ENCODE results near the gene SLC35B2.

Gene SLC35B2

DNA sequence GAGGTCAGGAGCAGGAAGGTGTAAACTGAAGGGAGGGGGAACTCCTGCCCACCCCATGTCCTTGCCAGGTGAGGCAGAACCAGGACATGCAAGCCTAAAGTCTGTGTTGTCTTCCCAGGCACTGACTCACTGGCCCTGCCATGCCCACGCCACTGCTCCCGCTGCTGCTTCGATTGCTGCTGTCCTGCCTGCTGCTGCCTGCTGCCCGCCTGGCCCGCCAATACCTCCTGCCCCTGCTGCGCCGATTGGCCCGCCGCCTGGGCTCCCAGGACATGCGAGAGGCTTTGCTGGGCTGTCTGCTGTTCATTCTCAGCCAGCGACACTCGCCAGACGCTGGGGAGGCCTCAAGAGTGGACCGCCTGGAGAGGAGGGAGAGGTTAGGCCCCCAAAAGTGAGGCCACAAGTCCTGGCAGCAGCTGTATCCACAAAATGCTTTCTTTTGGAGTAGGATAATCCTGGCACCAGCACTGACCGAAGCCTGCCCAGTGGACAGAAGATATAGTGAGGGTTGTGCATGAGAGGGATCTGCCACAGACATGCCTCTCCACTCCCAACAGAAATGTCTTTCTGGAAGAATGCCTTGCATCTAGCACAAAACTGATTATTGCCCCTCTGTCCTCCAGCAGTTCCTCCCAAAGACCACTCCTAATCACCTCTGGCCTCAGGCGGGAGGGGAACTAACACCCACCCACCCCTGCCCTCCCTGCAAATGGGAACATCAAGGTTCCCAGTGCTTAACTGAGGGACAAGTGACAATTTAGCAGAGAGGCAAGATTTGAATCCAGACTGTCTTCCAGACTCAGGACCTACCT is 39.8 kb downstream of the SLC35B2 start:
- in situ Hi-C loops (cut with HindIII; ENCODE audit: low pct_ligation_motif_present, low pct_unique_long_range_greater_than_20kb, low sequenced_read_pairs), result no loop called here
- no peak for DNase-seq

DNA sequence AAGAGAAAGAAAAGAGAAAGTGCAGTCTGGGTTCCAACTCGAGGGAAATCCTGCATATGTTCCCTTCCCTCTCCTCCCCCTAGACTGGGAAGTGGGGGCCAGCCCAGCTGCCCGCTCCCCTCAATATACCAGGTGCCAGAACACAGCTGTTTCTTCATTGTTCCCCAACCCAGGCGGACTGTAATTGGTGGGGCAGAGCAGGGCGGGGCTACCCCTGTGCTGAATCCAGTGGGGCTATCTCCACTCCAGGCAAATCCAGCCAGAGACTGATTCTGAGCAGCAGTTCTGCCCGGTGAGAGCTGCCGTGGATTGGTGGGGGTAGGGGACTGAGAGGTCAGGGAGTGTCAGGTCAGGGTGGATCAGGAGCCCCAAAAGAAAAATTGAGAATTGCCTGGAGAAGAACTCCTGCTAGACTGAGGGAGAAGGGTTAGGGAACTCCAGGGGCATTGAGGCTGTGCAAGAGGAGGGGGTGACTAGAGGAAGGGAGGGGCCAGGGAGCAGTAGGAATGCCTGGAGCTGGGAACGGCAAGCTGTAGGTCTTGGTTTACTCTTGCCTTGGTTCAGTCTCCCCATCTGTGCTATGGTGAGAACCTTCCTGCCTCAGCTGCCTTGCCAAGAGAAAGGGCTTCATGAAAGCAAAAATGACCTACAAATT is 40.5 kb downstream of the SLC35B2 start, which contains the start of gene MYMX:
Gene MYMX (plus strand): TSS at position 250 of the 655 bp plus-strand sequence. CDS start 546 bp downstream, outside the sequence.
- no peak for DNase-seq
- in situ Hi-C loops (cut with HindIII; ENCODE audit: low pct_ligation_motif_present, low pct_unique_long_range_greater_than_20kb, low sequenced_read_pairs), result no loop called here

DNA sequence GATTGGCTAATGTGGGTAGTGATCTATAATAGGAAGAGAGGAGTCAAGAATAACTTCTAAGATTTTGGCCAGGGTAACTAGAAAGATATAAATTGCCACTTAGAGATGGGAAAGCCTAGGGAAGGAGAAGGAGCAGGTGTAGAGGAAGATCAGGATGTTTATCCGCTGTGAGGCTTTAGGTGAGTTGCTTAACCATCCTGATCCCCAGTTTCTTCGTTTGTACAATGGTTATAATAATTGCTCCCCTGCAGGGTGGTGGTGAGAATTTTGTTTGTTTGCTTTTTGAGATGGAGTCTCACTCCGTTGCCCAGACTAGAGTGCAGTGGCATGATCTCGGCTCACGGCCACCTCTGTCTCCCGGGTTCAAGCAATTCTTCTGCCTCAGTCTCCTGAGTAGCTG is 43.0 kb downstream of the SLC35B2 start:
- DNase-seq, result no peak
- in situ Hi-C loops (cut with HindIII; ENCODE audit: low pct_ligation_motif_present, low pct_unique_long_range_greater_than_20kb, low sequenced_read_pairs), result no loop called here

DNA sequence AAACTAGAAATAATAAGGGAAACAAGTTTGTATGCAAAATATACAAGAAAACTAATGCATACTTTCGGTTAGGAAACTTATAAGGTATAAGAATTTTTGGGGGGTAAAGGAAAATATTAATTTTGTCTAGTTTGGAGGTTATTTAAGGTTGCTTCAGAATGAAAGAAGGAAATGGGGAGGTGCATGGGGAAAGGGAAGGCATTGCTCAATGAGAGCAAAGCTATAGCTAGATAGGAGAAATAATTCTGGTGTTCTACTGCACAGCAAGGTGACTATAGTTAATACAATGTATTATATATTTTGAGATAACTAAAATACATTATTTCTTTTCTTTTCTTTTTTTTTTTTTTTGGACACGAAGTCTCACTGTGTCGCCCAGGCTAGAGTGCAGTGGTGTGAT is 46.0 kb downstream of the SLC35B2 start:
- in situ Hi-C loops (cut with HindIII; ENCODE audit: low pct_ligation_motif_present, low pct_unique_long_range_greater_than_20kb, low sequenced_read_pairs), result no loop called here
- DNase-seq, result no peak

DNA sequence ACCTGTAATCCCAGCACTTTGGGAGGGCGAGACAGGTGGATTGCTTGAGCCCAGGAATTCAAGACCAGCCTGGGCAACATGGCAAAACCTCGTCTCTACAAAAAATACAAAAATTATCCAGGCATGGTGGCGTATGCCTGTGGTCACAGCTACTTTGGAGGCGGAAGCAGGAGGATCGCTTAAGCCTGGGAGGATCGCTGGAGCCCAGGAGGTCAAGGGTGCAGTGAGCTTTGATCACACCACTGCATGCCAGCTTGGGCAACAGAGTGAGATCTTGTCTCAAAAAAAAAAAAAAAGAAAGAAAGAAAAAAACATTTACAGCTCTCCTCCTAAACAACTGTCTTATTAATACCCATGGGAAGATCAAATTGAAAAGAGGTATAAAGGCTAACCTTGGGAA is 49.4 kb downstream of the SLC35B2 start:
- no peak for DNase-seq
- in situ Hi-C loops (cut with HindIII; ENCODE audit: low pct_ligation_motif_present, low pct_unique_long_range_greater_than_20kb, low sequenced_read_pairs), result no loop called here

All from ACHN (cell line).